Activated B cell treated with CpG ODN at 0.5 μM for 24 hours (primary cell): ENCODE data around the gene GNB3. TPM values are rescaled to one million over a fixed set of nuclear protein-coding genes. Genes with fewer than 3 reads are reported as not detected.

Experiments
- ATAC-seq: fragments of 200-7000 bp; cut with Tn5 transposase; one replicate; pipeline ENCODE4 v1.10.0; 2021; ENCODE audit warnings: low read depth, mild to moderate bottlenecking, moderate library complexity
- CTCF ChIA-PET: fragments of 350-600 bp; sonication (Branson Sonifier 250); formaldehyde crosslinking; loops from one replicate; lab custom pipeline; 2021; ENCODE audit warnings: antibody characterized with exemption; lab: Charles Lee
- POLR2A ChIA-PET: fragments of 350-600 bp; sonication (Branson Sonifier 250); formaldehyde crosslinking; loops from one replicate; lab custom pipeline; 2021; ENCODE audit warnings: antibody characterized with exemption; lab: Charles Lee
- DNase-seq: peaks from one replicate; pipeline ENCODE4 v3.0.0; 2022
- H3K27ac Mint-ChIP-seq: one replicate; pipeline ENCODE4 v1.8.0; 2020; ENCODE audit warnings: mixed read lengths
- H3K27me3 Mint-ChIP-seq: one replicate; pipeline ENCODE4 v1.8.0; 2021; ENCODE audit warnings: mixed read lengths
- H3K36me3 Mint-ChIP-seq: one replicate; pipeline ENCODE4 v1.8.0; 2021; ENCODE audit warnings: low read depth, mixed read lengths
- H3K4me1 Mint-ChIP-seq: one replicate; pipeline ENCODE4 v1.8.0; 2021; ENCODE audit warnings: mixed read lengths
- H3K4me3 Mint-ChIP-seq: one replicate; pipeline ENCODE4 v1.8.0; 2020; ENCODE audit warnings: mild to moderate bottlenecking, mixed read lengths
- H3K9me3 Mint-ChIP-seq: one replicate; pipeline ENCODE4 v1.8.0; 2020; ENCODE audit warnings: mixed read lengths
- intact Hi-C: fragments of 100-400 bp; cut with micrococcal nuclease; formaldehyde crosslinking; loops from one replicate; pipeline ENCODE4 v1.15.1; 2024
- total RNA-seq: library from RNA; stranded (reverse); gene quantifications from 2 replicates; pipeline ENCODE4 v1.2.3, GENCODE V29; 2022
- TF ChIP-seq, protein P1 (sequence below): fragments of 200-600 bp; IDR thresholded peaks from one replicate; pipeline ENCODE4 v1.8.0; 2022; ENCODE audit warnings: antibody characterized with exemption, mild to moderate bottlenecking

The GNB3 gene
- total RNA-seq, 1 donor from 2014 or later: 0.60 TPM

DNA sequence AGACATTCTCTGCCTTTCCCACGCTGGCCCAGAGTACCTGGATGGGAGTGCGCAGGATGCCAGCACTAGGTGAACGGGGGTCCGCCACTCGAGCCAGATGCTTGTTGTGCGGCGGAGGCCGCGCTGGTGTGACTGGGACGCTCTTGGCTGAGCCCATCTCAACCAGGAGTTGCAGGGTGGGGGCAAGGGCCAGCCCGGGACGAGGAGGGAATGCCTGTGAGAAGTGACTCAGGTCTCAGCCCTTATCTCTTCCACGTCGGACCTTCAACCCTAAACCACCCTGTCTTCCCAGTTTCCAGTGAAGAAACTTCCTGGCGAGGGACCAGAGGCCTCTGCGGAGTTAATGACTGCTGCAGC is 10.0 kb downstream of the GNB3 start:
- no peak overlapping the region for H3K27ac Mint-ChIP-seq
- CTCF ChIA-PET: interaction anchor here (2.5 to 4.0 kb wide), 3 partner anchors 15 to 22 kb away, joined by 12 to 34 read pairs (median 22); partner anchors contain the start of genes SPSB2 and TPI1
- DNase-seq (no peak), ATAC-seq (no peak)
- H3K9me3 Mint-ChIP-seq: no peaks in the 10 kb centered on the region
- H3K4me1 Mint-ChIP-seq: peaks cover 30% of the 10 kb centered on the region
- peaks cover 17% of the 10 kb centered on the region for H3K36me3 Mint-ChIP-seq
- peak overlapping the region; percentile 100 for H3K4me3 Mint-ChIP-seq
- intact Hi-C loops: loop anchor here (1.0 to 5.0 kb wide), 9 partner anchors 22 to 1232 kb away; partner anchors contain the start of genes C1RL, CHD4, LPAR5 and LPCAT3
- no peaks in the 10 kb centered on the region for H3K27me3 Mint-ChIP-seq
- TF ChIP-seq, protein P1, sequence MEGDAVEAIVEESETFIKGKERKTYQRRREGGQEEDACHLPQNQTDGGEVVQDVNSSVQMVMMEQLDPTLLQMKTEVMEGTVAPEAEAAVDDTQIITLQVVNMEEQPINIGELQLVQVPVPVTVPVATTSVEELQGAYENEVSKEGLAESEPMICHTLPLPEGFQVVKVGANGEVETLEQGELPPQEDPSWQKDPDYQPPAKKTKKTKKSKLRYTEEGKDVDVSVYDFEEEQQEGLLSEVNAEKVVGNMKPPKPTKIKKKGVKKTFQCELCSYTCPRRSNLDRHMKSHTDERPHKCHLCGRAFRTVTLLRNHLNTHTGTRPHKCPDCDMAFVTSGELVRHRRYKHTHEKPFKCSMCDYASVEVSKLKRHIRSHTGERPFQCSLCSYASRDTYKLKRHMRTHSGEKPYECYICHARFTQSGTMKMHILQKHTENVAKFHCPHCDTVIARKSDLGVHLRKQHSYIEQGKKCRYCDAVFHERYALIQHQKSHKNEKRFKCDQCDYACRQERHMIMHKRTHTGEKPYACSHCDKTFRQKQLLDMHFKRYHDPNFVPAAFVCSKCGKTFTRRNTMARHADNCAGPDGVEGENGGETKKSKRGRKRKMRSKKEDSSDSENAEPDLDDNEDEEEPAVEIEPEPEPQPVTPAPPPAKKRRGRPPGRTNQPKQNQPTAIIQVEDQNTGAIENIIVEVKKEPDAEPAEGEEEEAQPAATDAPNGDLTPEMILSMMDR: no peak
- POLR2A ChIA-PET: interaction anchor here (0.9 to 7.5 kb wide), 20 partner anchors 8 to 400 kb away, joined by 3 to 190 read pairs (median 9); partner anchors contain the start of genes C12orf57, COPS7A, GAPDH and GNB3

DNA sequence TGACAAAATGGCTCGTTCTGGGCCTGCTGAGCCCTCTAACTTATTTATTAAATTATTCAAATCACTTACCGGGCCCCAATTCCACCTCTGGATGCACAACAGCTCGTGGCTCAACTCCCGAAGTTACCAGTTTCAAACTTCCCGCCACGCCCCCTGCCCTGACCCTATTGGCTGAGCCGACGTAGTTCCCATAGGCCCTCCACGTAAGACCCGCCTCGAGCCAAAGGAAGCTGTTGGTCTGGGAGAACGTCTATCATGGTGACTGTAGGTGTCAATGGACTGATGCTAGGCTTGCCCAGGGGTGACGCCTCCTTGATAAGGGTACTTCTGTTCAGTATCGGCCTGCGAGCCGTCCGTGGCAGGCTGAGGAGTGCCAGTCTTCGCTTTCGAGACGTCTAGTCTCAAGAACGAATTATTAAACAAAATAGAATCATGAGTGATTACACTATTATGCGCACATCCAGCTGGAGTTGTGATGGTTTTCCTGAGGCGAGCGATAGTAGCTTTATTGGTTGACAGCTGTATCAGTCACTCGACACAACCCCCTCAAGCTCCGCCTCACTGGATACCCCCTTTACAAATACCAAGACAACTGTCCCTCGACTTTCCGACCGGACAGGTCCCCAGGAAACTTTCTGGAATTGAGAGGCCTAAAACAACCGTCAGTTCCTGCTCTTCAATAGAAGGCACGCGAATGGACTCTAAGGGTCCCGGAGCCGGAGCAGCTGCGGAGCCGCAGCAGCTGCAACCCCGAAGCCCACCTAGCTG is 10.6 kb downstream of the GNB3 start, which contains the start of gene CDCA3:
CDCA3 (minus strand) TSS at position 134 of the 768 bp plus-strand sequence. CDS start 334 bp downstream, outside the sequence.
- DNase-seq (peak; percentile 76), ATAC-seq (peak; percentile 51)
- intact Hi-C loops: loop anchor here (1.0 to 5.0 kb wide), 9 partner anchors 23 to 1231 kb away; partner anchors contain the start of genes C1RL, CHD4, LPAR5 and LPCAT3
- Mint-ChIP-seq H3K36me3 (peaks cover 22% of the 10 kb centered on the region), H3K27me3 (no peaks in the 10 kb centered on the region), H3K9me3 (no peaks in the 10 kb centered on the region), H3K4me1 (peaks cover 30% of the 10 kb centered on the region), H3K4me3 (peak within 1 kb of the TSS; percentile 100), H3K27ac (peak within 1 kb of the TSS; percentile 99)
- POLR2A ChIA-PET: interaction anchor here (0.5 to 7.5 kb wide), 33 partner anchors 9 to 994 kb away, joined by 3 to 190 read pairs (median 6); partner anchors contain the start of genes C12orf57, C1RL, COPS7A and GAPDH
- CTCF ChIA-PET: interaction anchor here (0.8 to 4.0 kb wide), 6 partner anchors 16 to 281 kb away, joined by 3 to 34 read pairs (median 9); partner anchors contain the start of genes MLF2, SPSB2 and TPI1
- TF ChIP-seq, protein P1: no peak

DNA sequence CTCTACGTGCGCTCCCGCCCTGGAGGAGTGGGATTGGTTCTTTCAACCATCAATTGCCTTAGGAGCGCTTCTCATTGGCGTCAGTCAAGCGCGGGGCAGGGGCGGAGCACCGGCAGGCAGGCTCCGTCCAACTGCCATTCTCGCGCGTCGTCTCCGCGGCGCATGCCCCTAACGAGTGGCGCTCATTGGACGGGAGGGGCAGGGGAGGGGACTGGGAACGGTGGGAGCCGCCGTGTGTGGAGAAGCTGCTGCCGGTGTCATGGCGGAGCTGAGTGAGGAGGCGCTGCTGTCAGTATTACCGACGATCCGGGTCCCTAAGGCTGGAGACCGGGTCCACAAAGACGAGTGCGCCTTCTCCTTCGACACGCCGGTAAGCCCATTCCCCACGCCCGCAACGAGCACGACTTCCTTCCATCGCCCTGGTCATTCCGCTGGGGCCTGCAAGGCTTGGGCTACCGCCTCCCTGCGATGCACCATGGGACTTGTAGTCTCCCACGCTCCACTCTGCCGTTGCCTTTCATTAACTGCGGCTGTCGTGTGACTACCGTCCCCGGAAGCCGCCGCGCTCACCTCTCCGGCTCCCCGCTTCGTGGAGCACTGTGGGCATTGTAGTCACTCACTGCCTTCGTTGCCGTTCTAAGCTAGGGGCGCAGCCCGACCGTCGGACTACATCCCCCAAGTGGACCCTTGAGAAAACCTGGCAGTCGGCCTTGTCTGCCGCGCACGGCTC is 11.4 kb downstream of the GNB3 start, which contains the start of gene USP5:
USP5 (plus strand) TSS at position 230 of the 730 bp plus-strand sequence; CDS start at position 260, 30 bp downstream.
- Mint-ChIP-seq H3K27ac (peak within 1 kb of the TSS; percentile 99), H3K9me3 (no peaks in the 10 kb centered on the region), H3K4me3 (peak within 1 kb of the TSS; percentile 100), H3K4me1 (peaks cover 30% of the 10 kb centered on the region), H3K36me3 (peaks cover 29% of the 10 kb centered on the region), H3K27me3 (no peaks in the 10 kb centered on the region)
- intact Hi-C loops: loop anchor here (1.0 to 5.0 kb wide), 19 partner anchors 15 to 1230 kb away; partner anchors contain the start of genes C1RL, CHD4, COPS7A and EMG1
- peak; percentile 78 for ATAC-seq
- TF ChIP-seq, protein P1: no peak
- ChIA-PET POLR2A (interaction anchor here (0.6 to 7.5 kb wide), 36 partner anchors 9 to 994 kb away, joined by 3 to 190 read pairs (median 6); partner anchors contain the start of genes C12orf57, C1RL, COPS7A and GAPDH), CTCF (interaction anchor here (0.8 to 4.0 kb wide), 7 partner anchors 16 to 281 kb away, joined by 3 to 34 read pairs (median 8); partner anchors contain the start of genes MLF2, SPSB2 and TPI1)
- DNase-seq: peak; percentile 91

DNA sequence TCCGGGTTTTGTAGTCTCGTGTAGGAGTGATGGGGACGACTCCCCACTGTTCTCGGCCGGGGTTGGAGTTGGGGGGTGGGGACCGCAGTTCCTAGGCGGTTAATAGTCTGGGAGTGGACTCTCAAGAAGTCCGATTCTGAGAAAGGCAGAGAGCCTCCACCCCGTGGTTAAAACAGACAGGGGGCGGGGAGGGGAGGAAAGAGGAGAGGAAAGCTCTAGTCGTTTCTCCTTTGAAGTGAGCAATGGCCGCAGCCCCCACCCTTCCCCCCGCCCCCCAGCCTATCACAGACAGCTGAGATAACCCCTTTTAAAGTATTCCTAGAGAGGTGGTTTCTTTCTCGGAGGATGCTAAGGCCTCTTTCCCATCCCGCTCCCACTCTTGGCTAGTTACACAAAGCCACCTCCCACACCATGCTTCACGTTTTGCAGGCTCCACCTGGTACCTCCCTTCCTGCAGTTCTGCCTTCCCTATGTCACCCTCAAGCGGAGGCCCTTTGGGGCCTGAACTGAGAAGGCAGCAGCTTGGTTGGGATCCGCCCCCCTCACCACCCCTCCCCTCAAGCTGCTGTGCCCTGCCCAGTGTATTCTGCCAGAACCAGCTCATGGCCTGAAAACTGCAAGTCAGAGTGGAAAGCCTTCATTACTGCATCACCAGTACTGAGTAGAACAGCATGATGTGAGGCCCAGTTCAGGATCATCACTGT is 12.1 kb downstream of the GNB3 start:
- H3K36me3 Mint-ChIP-seq: peaks cover 35% of the 10 kb centered on the region
- ChIA-PET CTCF (interaction anchor here (1.7 to 4.0 kb wide), 4 partner anchors 15 to 38 kb away, joined by 8 to 34 read pairs (median 17); partner anchors contain the start of genes SPSB2 and TPI1), POLR2A (interaction anchor here (0.6 to 7.5 kb wide), 26 partner anchors 9 to 402 kb away, joined by 3 to 190 read pairs (median 9); partner anchors contain the start of genes C12orf57, C1RL, COPS7A and GAPDH)
- H3K4me3 Mint-ChIP-seq: peak overlapping the region; percentile 100
- intact Hi-C loops: loop anchor here (1.0 to 5.0 kb wide), 15 partner anchors 14 to 1229 kb away; partner anchors contain the start of genes C1RL, COPS7A, EMG1 and ING4
- no peak for DNase-seq
- ATAC-seq: no peak
- peak overlapping the region; percentile 99 for H3K27ac Mint-ChIP-seq
- TF ChIP-seq, protein P1: no peak
- no peaks in the 10 kb centered on the region for H3K9me3 Mint-ChIP-seq
- no peaks in the 10 kb centered on the region for H3K27me3 Mint-ChIP-seq
- H3K4me1 Mint-ChIP-seq: peaks cover 30% of the 10 kb centered on the region
